HCT116 (cell line): ENCODE measurements around the gene CALHM1.

ENCODE experiments used
- EZH2phosphoT487 ChIP-seq: fragments of 200-600 bp; IDR thresholded peaks from 2 replicates; pipeline ENCODE4 v1.6.1; 2018; ENCODE audit warnings: antibody characterized with exemption, borderline replicate concordance
- FOSL1 ChIP-seq: IDR thresholded peaks from 2 replicates; pipeline ENCODE4 v1.6.1; 2012; ENCODE audit warnings: low read depth
- POLR2A ChIP-seq: IDR thresholded peaks from 2 replicates; pipeline ENCODE4 v1.7.0; 2011; ENCODE audit warnings: borderline replicate concordance; ENCODE audit not compliant: insufficient read depth, insufficient read length; ENCODE audit errors: extremely low read depth
- POLR2AphosphoS5 ChIP-seq: IDR thresholded peaks from 2 replicates; pipeline ENCODE4 v1.6.1; 2011; ENCODE audit warnings: mild to moderate bottlenecking, low read depth, low read length, moderate library complexity
- RAD21 ChIP-seq: IDR thresholded peaks from 2 replicates; pipeline ENCODE4 v1.6.1; 2012; ENCODE audit warnings: low read depth, mild to moderate bottlenecking
- SP1 ChIP-seq: IDR thresholded peaks from 2 replicates; pipeline ENCODE4 v1.6.1; 2012; ENCODE audit warnings: low read depth
- YY1 ChIP-seq: IDR thresholded peaks from 2 replicates; pipeline ENCODE4 v1.6.1; 2011; ENCODE audit warnings: low read length, low read depth, moderate library complexity, mild to moderate bottlenecking; ENCODE audit not compliant: insufficient replicate concordance; ENCODE audit errors: extremely low read depth
- TF ChIP-seq, protein P1 (sequence below), 3 experiments: fragments of 200-600 bp in 1 of 3; sonication (generic) in 1 of 3; IDR thresholded peaks in 2 of 3; conservative IDR thresholded peaks in 1 of 3; 2 replicates each; pipeline ENCODE4 v1.5.1; 2012 to 2017; ENCODE audit warnings: low read depth in 2 of 3, low read length in 2 of 3, antibody characterized with exemption in 1 of 3, borderline replicate concordance in 1 of 3, control low read depth in 1 of 3, mild to moderate bottlenecking in 1 of 3, mixed read lengths in 1 of 3, mixed run types in 1 of 3, moderate library complexity in 1 of 3; ENCODE audit not compliant: insufficient read depth in 1 of 3
- TF ChIP-seq, protein P2 (sequence below): IDR thresholded peaks from 2 replicates; pipeline ENCODE4 v1.6.1; 2012; ENCODE audit warnings: low read depth
- TF ChIP-seq, protein P3 (sequence below): IDR thresholded peaks from 2 replicates; pipeline ENCODE4 v1.6.1; 2012

DNA sequence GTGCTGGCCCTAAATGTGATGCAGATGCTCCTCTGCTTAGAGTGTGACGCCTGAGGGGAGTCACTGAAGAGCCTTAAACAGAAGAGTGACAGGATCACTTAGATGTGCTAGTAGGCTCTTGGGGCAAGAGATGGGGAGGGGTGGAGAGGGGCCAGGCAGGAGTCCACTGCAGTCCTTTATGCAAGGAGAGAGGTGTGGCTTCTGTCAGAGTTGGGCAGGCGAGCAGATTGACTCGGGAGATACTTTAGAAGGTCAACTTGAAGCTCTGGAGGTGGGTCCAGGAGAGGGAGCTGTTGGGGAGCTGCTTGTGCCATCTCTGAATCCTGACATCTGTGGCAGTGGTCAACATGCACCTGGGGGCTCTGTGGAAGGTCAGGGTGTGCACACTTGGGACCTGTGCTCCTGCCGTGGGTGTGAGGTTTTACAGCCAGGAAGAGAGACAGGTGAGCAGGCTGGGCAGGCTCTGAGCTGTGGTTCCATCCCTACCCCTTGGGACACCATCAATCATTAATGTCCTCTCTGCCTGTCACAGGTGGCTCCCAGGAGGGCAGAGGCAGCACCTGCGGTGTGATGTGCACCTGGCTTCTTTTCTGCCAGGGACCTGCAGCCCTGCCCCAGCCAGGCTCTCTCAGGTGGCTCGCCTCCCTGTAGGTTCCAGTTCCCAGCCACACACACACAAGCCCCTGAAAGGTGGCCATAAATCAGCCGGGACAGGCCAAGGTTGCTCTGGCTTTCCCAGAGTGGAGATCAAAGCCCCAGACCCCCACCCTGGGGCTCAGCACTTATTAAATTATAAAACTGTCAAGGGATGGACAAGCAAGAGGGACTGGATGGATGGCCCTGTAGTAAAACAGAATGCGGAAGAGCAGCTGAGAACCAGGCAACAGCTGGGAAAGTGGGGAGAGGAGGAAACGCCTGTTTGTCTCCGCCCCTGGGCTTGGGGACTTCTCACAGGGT lies 48.8 kb upstream of the CALHM1 start:
- TF ChIP-seq SP1: no peak
- TF ChIP-seq POLR2AphosphoS5: no peak
- TF ChIP-seq, protein P1, sequence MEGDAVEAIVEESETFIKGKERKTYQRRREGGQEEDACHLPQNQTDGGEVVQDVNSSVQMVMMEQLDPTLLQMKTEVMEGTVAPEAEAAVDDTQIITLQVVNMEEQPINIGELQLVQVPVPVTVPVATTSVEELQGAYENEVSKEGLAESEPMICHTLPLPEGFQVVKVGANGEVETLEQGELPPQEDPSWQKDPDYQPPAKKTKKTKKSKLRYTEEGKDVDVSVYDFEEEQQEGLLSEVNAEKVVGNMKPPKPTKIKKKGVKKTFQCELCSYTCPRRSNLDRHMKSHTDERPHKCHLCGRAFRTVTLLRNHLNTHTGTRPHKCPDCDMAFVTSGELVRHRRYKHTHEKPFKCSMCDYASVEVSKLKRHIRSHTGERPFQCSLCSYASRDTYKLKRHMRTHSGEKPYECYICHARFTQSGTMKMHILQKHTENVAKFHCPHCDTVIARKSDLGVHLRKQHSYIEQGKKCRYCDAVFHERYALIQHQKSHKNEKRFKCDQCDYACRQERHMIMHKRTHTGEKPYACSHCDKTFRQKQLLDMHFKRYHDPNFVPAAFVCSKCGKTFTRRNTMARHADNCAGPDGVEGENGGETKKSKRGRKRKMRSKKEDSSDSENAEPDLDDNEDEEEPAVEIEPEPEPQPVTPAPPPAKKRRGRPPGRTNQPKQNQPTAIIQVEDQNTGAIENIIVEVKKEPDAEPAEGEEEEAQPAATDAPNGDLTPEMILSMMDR (IDR thresholded peaks at IDR 0.05 in 2 of 3, conservative IDR thresholded peaks at IDR 0.05 in 1 of 3; ENCODE audit: borderline replicate concordance in 1 of 3, insufficient read depth in 1 of 3, low read depth in 2 of 3, low read length in 2 of 3): peak in 2 of 3 experiments; percentile 20 to 25; a peak in 1 of 6 replicates
- TF ChIP-seq, protein P2, sequence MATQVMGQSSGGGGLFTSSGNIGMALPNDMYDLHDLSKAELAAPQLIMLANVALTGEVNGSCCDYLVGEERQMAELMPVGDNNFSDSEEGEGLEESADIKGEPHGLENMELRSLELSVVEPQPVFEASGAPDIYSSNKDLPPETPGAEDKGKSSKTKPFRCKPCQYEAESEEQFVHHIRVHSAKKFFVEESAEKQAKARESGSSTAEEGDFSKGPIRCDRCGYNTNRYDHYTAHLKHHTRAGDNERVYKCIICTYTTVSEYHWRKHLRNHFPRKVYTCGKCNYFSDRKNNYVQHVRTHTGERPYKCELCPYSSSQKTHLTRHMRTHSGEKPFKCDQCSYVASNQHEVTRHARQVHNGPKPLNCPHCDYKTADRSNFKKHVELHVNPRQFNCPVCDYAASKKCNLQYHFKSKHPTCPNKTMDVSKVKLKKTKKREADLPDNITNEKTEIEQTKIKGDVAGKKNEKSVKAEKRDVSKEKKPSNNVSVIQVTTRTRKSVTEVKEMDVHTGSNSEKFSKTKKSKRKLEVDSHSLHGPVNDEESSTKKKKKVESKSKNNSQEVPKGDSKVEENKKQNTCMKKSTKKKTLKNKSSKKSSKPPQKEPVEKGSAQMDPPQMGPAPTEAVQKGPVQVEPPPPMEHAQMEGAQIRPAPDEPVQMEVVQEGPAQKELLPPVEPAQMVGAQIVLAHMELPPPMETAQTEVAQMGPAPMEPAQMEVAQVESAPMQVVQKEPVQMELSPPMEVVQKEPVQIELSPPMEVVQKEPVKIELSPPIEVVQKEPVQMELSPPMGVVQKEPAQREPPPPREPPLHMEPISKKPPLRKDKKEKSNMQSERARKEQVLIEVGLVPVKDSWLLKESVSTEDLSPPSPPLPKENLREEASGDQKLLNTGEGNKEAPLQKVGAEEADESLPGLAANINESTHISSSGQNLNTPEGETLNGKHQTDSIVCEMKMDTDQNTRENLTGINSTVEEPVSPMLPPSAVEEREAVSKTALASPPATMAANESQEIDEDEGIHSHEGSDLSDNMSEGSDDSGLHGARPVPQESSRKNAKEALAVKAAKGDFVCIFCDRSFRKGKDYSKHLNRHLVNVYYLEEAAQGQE: no peak
- TF ChIP-seq YY1: no peak
- TF ChIP-seq, protein P3, sequence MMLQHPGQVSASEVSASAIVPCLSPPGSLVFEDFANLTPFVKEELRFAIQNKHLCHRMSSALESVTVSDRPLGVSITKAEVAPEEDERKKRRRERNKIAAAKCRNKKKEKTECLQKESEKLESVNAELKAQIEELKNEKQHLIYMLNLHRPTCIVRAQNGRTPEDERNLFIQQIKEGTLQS: no peak
- no peak for TF ChIP-seq RAD21
- no peak for TF ChIP-seq FOSL1
- no peak for TF ChIP-seq POLR2A
- TF ChIP-seq EZH2phosphoT487: no peak
